ENCODE measurements around the gene MPPED1.

- TF ChIP-seq, protein P1, sequence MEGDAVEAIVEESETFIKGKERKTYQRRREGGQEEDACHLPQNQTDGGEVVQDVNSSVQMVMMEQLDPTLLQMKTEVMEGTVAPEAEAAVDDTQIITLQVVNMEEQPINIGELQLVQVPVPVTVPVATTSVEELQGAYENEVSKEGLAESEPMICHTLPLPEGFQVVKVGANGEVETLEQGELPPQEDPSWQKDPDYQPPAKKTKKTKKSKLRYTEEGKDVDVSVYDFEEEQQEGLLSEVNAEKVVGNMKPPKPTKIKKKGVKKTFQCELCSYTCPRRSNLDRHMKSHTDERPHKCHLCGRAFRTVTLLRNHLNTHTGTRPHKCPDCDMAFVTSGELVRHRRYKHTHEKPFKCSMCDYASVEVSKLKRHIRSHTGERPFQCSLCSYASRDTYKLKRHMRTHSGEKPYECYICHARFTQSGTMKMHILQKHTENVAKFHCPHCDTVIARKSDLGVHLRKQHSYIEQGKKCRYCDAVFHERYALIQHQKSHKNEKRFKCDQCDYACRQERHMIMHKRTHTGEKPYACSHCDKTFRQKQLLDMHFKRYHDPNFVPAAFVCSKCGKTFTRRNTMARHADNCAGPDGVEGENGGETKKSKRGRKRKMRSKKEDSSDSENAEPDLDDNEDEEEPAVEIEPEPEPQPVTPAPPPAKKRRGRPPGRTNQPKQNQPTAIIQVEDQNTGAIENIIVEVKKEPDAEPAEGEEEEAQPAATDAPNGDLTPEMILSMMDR (conservative IDR thresholded peaks at IDR 0.05), result no peak; the same call in 1 of the 2 replicates
- TF ChIP-seq EZH2 (IDR thresholded peaks at IDR 0.05; ENCODE audit: low read depth), result no peak
Observed at GRCh38 chr22:43476341-43476740, 64.5 kb downstream of the MPPED1 start.
